Thoracic aorta (tissue), 2 donors: ENCODE data around the gene CYYR1. TPM values are rescaled to one million over a fixed set of nuclear protein-coding genes. Genes with fewer than 3 reads are reported as not detected.
A peak's percentile ranks its signal among the peaks of the same experiment; 100 is the strongest.

ENCODE experiments used
- ATAC-seq: fragments of 150-250 bp; one replicate; pipeline ENCODE4 v1.8.0; 2017; ENCODE audit warnings: low read depth; ENCODE audit not compliant: insufficient number of reproducible peaks, low FRiP score
- DNase-seq: peaks from one replicate; pipeline ENCODE4 v3.0.0-alpha.2; 2020; ENCODE audit warnings: low spot score
- H3K27ac ChIP-seq, 2 donors: fragments of 200-600 bp; sonication (generic); 1 replicate in 1 of 2; 2 replicates in 1 of 2; pipeline ENCODE4 v1.5.1; 2016; ENCODE audit warnings: mild to moderate bottlenecking in 2 of 2, moderate library complexity in 2 of 2
- H3K27me3 ChIP-seq: fragments of 200-600 bp; sonication (generic); replicated peaks from 2 replicates; pipeline ENCODE4 v1.6.0; 2016; ENCODE audit warnings: mild to moderate bottlenecking; ENCODE audit not compliant: insufficient read depth
- H3K36me3 ChIP-seq: fragments of 200-600 bp; sonication (generic); one replicate; pipeline ENCODE4 v1.5.1; 2016
- H3K4me1 ChIP-seq, 2 donors: fragments of 200-600 bp; sonication (generic); 1 replicate in 1 of 2; 2 replicates in 1 of 2; pipeline versions ENCODE4 v1.5.1 to v1.6.0; 2016; ENCODE audit warnings: low read depth in 2 of 2, mild to moderate bottlenecking in 1 of 2; ENCODE audit not compliant: control insufficient read depth in 1 of 2
- H3K4me3 ChIP-seq: fragments of 200-600 bp; sonication (generic); 2 replicates; pipeline ENCODE4 v1.5.1; 2016; ENCODE audit warnings: mild to moderate bottlenecking
- H3K9me3 ChIP-seq: fragments of 200-600 bp; sonication (generic); 2 replicates; pipeline ENCODE4 v1.5.1; 2016
- total RNA-seq, 2 donors: library from RNA; depleted of rRNA; stranded (reverse); fragments of >200 nt; gene quantifications; one replicate each; pipeline versions ENCODE4 v1.1.0 to v1.2.3, GENCODE V29; 2016
- TF ChIP-seq, protein P1 (sequence below): fragments of 200-600 bp; sonication (generic); IDR thresholded peaks from one replicate; pipeline ENCODE4 v1.5.1; 2019; ENCODE audit warnings: antibody characterized with exemption

CYYR1 gene
- total RNA-seq, 2 donors from 2014 or later = 6.6 to 15.8 TPM

DNA sequence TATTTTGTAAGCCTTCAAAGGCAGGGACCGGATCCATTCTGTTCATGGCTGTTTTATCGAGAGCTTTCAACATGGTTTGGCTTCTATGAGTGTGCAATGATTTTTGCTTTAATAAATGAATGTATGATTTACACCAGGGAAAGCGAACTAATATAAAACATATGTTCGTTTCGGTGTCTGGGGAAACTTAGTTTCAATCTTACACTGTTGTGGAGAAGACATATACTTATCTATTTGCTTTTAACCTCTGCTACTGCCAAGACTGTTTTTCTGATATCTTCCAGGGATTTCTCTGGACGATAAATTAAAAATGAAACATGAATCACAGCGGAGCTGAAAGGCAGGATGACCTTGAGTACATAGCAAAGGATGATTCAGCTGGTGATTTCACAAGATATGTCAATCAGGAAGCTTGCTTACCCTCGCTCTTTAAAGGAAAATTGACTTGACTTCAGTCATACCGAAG is 14.7 kb upstream of the CYYR1 start:
- no peaks in the 10 kb centered on the region for H3K36me3 ChIP-seq
- H3K4me3 ChIP-seq = no peak overlapping the region
- TF ChIP-seq, protein P1, sequence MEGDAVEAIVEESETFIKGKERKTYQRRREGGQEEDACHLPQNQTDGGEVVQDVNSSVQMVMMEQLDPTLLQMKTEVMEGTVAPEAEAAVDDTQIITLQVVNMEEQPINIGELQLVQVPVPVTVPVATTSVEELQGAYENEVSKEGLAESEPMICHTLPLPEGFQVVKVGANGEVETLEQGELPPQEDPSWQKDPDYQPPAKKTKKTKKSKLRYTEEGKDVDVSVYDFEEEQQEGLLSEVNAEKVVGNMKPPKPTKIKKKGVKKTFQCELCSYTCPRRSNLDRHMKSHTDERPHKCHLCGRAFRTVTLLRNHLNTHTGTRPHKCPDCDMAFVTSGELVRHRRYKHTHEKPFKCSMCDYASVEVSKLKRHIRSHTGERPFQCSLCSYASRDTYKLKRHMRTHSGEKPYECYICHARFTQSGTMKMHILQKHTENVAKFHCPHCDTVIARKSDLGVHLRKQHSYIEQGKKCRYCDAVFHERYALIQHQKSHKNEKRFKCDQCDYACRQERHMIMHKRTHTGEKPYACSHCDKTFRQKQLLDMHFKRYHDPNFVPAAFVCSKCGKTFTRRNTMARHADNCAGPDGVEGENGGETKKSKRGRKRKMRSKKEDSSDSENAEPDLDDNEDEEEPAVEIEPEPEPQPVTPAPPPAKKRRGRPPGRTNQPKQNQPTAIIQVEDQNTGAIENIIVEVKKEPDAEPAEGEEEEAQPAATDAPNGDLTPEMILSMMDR = no peak
- no peaks in the 10 kb centered on the region for H3K27me3 ChIP-seq
- ATAC-seq (no peak), DNase-seq (no peak)
- no peaks in the 10 kb centered on the region for H3K9me3 ChIP-seq
- no peaks in the 10 kb centered on the region for H3K4me1 ChIP-seq
- no peak overlapping the region for H3K27ac ChIP-seq

DNA sequence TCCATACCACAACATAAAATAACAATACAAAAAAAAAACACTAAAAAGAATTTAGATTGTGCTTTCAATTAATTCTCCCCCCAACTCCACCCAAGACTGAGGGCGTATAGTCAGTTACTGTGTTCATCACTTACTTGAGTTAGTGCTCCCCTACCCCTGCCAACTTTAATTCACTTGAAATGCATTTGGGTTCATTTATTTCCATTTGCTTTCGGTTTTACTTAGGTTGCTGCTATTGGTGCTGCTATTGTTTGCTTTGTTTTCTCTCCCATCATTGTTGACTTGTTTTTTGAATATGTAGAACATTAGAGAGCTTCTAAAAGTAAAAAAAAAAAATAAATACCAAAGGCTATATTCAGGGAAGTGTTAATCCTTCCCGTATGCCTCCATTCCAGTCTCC is 10.7 kb upstream of the CYYR1 start:
- no peak for ATAC-seq
- H3K27ac ChIP-seq = no peak overlapping the region
- TF ChIP-seq, protein P1 = no peak
- no peak overlapping the region for H3K4me3 ChIP-seq
- H3K27me3 ChIP-seq = no peaks in the 10 kb centered on the region
- no peak for DNase-seq
- H3K4me1 ChIP-seq = no peaks in the 10 kb centered on the region
- H3K36me3 ChIP-seq = no peaks in the 10 kb centered on the region
- H3K9me3 ChIP-seq = no peaks in the 10 kb centered on the region

DNA sequence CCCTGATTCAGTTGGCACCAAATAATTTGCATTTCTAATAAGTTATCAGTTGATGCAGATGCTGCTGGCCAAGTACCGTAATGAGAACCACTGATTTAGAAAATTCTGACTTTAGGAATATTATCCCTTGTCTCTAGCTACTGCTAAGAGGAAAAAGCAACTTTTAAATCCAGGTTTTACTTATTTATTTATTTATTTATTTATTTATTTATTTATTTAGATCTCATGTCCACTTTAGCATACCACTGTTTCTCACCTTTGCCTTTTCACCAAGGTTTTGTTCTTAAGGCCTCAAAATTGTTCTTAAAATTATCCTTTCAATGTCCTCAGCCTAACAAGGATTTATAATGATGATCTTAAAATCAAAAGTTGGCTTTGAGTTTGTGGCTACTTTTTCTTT is 8.7 kb upstream of the CYYR1 start:
- Histone ChIP-seq H3K9me3 (no peaks in the 10 kb centered on the region), H3K36me3 (no peaks in the 10 kb centered on the region), H3K4me1 (no peaks in the 10 kb centered on the region), H3K27ac (no peak overlapping the region), H3K27me3 (no peaks in the 10 kb centered on the region), H3K4me3 (no peak overlapping the region)
- ATAC-seq (no peak), DNase-seq (no peak)
- TF ChIP-seq, protein P1 = no peak

DNA sequence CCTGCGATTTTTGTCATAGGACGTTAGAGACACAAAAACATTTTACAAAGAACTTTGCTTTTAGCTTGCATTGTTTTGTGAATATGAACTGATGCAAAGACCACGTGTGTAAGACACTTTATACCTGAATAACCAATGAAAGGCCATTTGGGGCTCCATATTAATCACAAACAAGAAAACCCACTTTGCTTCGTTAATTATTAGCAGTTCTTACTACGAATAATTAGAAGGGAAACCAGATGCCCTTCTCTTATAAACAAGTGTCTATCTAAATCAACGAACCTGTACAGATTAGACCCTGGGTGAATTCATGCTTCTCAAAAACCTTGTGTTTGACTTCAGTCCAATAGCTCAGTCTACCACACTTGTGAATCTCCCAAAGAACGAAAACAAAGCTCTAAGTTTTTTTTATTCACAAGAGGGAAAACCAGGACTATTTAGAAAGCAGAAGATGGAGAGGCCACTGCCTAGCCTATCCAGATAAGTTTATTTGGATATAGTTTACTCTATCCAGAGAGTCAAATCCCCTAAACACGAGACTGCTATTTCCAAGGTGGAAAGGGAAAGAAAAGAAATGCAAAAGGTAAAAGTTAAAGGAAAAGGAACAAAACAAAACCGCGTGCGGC is 897 bp downstream of the CYYR1 start:
- TF ChIP-seq, protein P1 = no peak
- Histone ChIP-seq H3K27ac (no peak overlapping the region), H3K9me3 (peaks cover 4% of the 10 kb centered on the region), H3K4me3 (peak overlapping the region; percentile 69), H3K27me3 (no peaks in the 10 kb centered on the region), H3K36me3 (no peaks in the 10 kb centered on the region), H3K4me1 (no peaks in the 10 kb centered on the region)
- no peak for DNase-seq
- ATAC-seq = no peak

DNA sequence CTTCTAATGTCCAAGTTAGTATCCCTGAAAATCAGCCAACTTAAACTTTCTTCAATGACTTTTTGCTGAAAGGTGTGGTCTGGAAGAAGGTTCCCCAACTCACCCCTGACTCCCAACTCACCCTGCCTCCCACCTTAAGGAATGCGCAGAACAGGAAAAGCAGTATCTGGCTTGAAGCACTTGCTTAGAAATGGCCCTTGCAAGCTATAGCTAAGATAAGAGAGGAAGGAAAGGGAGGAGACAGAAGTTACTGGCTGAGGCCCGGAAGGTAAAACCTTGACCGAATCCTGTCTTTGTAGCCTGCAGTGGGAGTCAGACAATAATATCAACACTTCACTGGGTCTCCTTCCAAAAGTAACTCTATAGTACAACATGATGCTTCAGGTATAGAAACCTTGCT is 2.9 kb downstream of the CYYR1 start:
- no peaks in the 10 kb centered on the region for H3K27me3 ChIP-seq
- H3K36me3 ChIP-seq = no peaks in the 10 kb centered on the region
- ATAC-seq (no peak), DNase-seq (no peak)
- TF ChIP-seq, protein P1 = no peak
- no peaks in the 10 kb centered on the region for H3K4me1 ChIP-seq
- H3K9me3 ChIP-seq = peaks cover 4% of the 10 kb centered on the region
- H3K4me3 ChIP-seq = no peak overlapping the region
- no peak overlapping the region for H3K27ac ChIP-seq
